ENCODE measurements around the gene PPP1CA. TPM values are rescaled to one million over a fixed set of nuclear protein-coding genes. Genes with fewer than 3 reads are reported as not detected.

PPP1CA gene
- total and polyA plus RNA-seq, 7 donors: 72.6 to 191 (median 108) TPM

- Histone ChIP-seq H3K4me1 (peaks cover 32% of the 10 kb centered on the region), H3K27me3 (ENCODE audit: insufficient read depth in 3 of 3, low read length in 2 of 3) (no peaks in the 10 kb centered on the region), H3K9me3 (no peaks in the 10 kb centered on the region), H3K36me3 (ENCODE audit: insufficient read depth in 1 of 2, low read depth in 1 of 2) (no peaks in the 10 kb centered on the region), H3K27ac (no peak overlapping the region), H3K4me3 (no peak overlapping the region)
- ATAC-seq (no peak), DNase-seq (no peak)
- intact Hi-C loops (cut with DNase I): no loop called here
- 87 to 94% (median 93%) methylated on average over 4 of the region's 4 CpGs for WGBS, 3 donors
- TF ChIP-seq, protein P1, sequence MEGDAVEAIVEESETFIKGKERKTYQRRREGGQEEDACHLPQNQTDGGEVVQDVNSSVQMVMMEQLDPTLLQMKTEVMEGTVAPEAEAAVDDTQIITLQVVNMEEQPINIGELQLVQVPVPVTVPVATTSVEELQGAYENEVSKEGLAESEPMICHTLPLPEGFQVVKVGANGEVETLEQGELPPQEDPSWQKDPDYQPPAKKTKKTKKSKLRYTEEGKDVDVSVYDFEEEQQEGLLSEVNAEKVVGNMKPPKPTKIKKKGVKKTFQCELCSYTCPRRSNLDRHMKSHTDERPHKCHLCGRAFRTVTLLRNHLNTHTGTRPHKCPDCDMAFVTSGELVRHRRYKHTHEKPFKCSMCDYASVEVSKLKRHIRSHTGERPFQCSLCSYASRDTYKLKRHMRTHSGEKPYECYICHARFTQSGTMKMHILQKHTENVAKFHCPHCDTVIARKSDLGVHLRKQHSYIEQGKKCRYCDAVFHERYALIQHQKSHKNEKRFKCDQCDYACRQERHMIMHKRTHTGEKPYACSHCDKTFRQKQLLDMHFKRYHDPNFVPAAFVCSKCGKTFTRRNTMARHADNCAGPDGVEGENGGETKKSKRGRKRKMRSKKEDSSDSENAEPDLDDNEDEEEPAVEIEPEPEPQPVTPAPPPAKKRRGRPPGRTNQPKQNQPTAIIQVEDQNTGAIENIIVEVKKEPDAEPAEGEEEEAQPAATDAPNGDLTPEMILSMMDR (IDR thresholded peaks at IDR 0.05): no peak
These were observed 51.7 kb downstream of the PPP1CA start for GRCh38 chr11:67349928-67350465.

- ATAC-seq (no peak), DNase-seq (no peak)
- Histone ChIP-seq H3K36me3 (ENCODE audit: insufficient read depth in 1 of 2, low read depth in 1 of 2) (no peaks in the 10 kb centered on the region), H3K9me3 (no peaks in the 10 kb centered on the region), H3K4me3 (no peak overlapping the region), H3K4me1 (peaks cover 27% of the 10 kb centered on the region), H3K27ac (no peak overlapping the region), H3K27me3 (ENCODE audit: insufficient read depth in 3 of 3, low read length in 2 of 3) (no peaks in the 10 kb centered on the region)
- WGBS, 3 donors: 76 to 85% (median 81%) methylated on average over 2 of the region's 2 CpGs
- intact Hi-C loops (cut with DNase I): no loop called here
- TF ChIP-seq, protein P1 (IDR thresholded peaks at IDR 0.05): no peak
These were observed 52.2 kb downstream of the PPP1CA start for GRCh38 chr11:67349457-67349856.

GRCh38 chr11:67349036-67349435, 52.6 kb downstream of the PPP1CA start:
- H3K36me3 ChIP-seq (ENCODE audit: insufficient read depth in 1 of 2, low read depth in 1 of 2): no peaks in the 10 kb centered on the region
- H3K4me3 ChIP-seq: no peak overlapping the region
- H3K27me3 ChIP-seq (ENCODE audit: insufficient read depth in 3 of 3, low read length in 2 of 3): no peaks in the 10 kb centered on the region
- TF ChIP-seq, protein P1 (IDR thresholded peaks at IDR 0.05): no peak
- no peak for ATAC-seq
- DNase-seq: no peak
- intact Hi-C loops (cut with DNase I): no loop called here
- no peaks in the 10 kb centered on the region for H3K9me3 ChIP-seq
- 68 to 77% (median 75%) methylated on average over 5 of the region's 5 CpGs for WGBS, 3 donors
- H3K27ac ChIP-seq: no peak overlapping the region
- H3K4me1 ChIP-seq: peaks cover 23% of the 10 kb centered on the region

Other genes starting within 250 kb of the PPP1CA start
- 10 to 100 TPM; 41.7 to 46.8 (median 46.1) TPM for gene GRK2, start 135.4 kb downstream of the PPP1CA start, total RNA-seq
- gene GRK2, start 135.4 kb downstream of the PPP1CA start, polyA plus RNA-seq: 10 to 100 TPM; 37.3 to 56.8 (median 46.2) TPM
- 1 to 10 TPM; 4.1 to 8.6 (median 7.8) TPM for gene ANKRD13D, start 112.6 kb downstream of the PPP1CA start, total RNA-seq
- gene ANKRD13D, start 112.6 kb downstream of the PPP1CA start, polyA plus RNA-seq: 1 to 10 TPM; 4.6 to 7.0 (median 5.9) TPM
- gene SSH3, start 98.3 kb downstream of the PPP1CA start, total RNA-seq: 10 to 100 TPM in 1 of 4 donors, 1 to 10 TPM in 3; 3.7 to 10.1 (median 6.9) TPM
- 1 to 10 TPM; 3.0 to 5.0 (median 4.2) TPM for gene SSH3, start 98.3 kb downstream of the PPP1CA start, polyA plus RNA-seq
- gene POLD4, start 48.3 kb downstream of the PPP1CA start, total RNA-seq: 10 to 100 TPM; 31.8 to 89.8 (median 56.1) TPM
- gene POLD4, start 48.3 kb downstream of the PPP1CA start, polyA plus RNA-seq: 10 to 100 TPM; 72.6 to 74.9 (median 73.3) TPM
- gene CLCF1, start 28.3 kb downstream of the PPP1CA start, total RNA-seq: 1 to 10 TPM in 1 of 4 donors, under 1 TPM in 3; 0.44 to 1.5 (median 0.82) TPM
- 1 to 10 TPM in 1 of 3 donors, under 1 TPM in 2; 0.47 to 6.5 (median 0.62) TPM for gene CLCF1, start 28.3 kb downstream of the PPP1CA start, polyA plus RNA-seq
- 1 to 10 TPM; 1.8 to 6.7 (median 5.8) TPM for gene RAD9A, start 9.9 kb downstream of the PPP1CA start, total RNA-seq
- 10 to 100 TPM in 2 of 3 donors, 1 to 10 TPM in 1; 7.1 to 12.3 (median 10.1) TPM for gene RAD9A, start 9.9 kb downstream of the PPP1CA start, polyA plus RNA-seq
- 1 to 10 TPM in 3 of 4 donors, under 1 TPM in 1; 0.65 to 1.6 (median 1.2) TPM for gene TBC1D10C, start 2.2 kb upstream of the PPP1CA start, total RNA-seq
- gene TBC1D10C, start 2.2 kb upstream of the PPP1CA start, polyA plus RNA-seq: under 1 TPM; 0.25 to 0.52 (median 0.34) TPM
- gene CARNS1, start 13.8 kb upstream of the PPP1CA start, total RNA-seq: 10 to 100 TPM in 2 of 4 donors, 1 to 10 TPM in 2; 7.0 to 27.5 (median 10.0) TPM
- gene CARNS1, start 13.8 kb upstream of the PPP1CA start, polyA plus RNA-seq: 1 to 10 TPM; 2.1 to 5.9 (median 4.2) TPM
- gene RPS6KB2, start 26.6 kb upstream of the PPP1CA start, total RNA-seq: 10 to 100 TPM; 23.1 to 34.3 (median 26.8) TPM
- 10 to 100 TPM; 25.6 to 64.6 (median 33.1) TPM for gene RPS6KB2, start 26.6 kb upstream of the PPP1CA start, polyA plus RNA-seq
- 1 to 10 TPM in 3 of 4 donors, under 1 TPM in 1; 0.89 to 1.4 (median 1.0) TPM for gene PTPRCAP, start 35.8 kb upstream of the PPP1CA start, total RNA-seq
- 1 to 10 TPM in 1 of 3 donors, under 1 TPM in 2; 0.25 to 1.3 (median 0.65) TPM for gene PTPRCAP, start 35.8 kb upstream of the PPP1CA start, polyA plus RNA-seq
- 10 to 100 TPM in 3 of 4 donors, 1 to 10 TPM in 1; 8.7 to 13.1 (median 11.5) TPM for gene CORO1B, start 41.6 kb upstream of the PPP1CA start, total RNA-seq
- 10 to 100 TPM; 10.6 to 18.1 (median 16.7) TPM for gene CORO1B, start 41.6 kb upstream of the PPP1CA start, polyA plus RNA-seq
- under 1 TPM in 1 of 4 donors, not detected in 3; 0.19 TPM for gene GPR152, start 50.9 kb upstream of the PPP1CA start, total RNA-seq
- gene GPR152, start 50.9 kb upstream of the PPP1CA start, polyA plus RNA-seq: not detected
- gene CABP4, start 53.5 kb upstream of the PPP1CA start, total RNA-seq: 1 to 10 TPM in 3 of 4 donors, under 1 TPM in 1; 0.93 to 1.9 (median 1.5) TPM
- gene CABP4, start 53.5 kb upstream of the PPP1CA start, polyA plus RNA-seq: under 1 TPM; 0.35 to 0.89 (median 0.61) TPM
- gene TMEM134, start 67.4 kb upstream of the PPP1CA start, total RNA-seq: 10 to 100 TPM; 57.1 to 83.2 (median 66.2) TPM
- 100 to 1,000 TPM in 1 of 3 donors, 10 to 100 TPM in 2; 81.7 to 121 (median 87.8) TPM for gene TMEM134, start 67.4 kb upstream of the PPP1CA start, polyA plus RNA-seq
- 10 to 100 TPM; 25.3 to 42.7 (median 29.9) TPM for gene AIP, start 81.2 kb upstream of the PPP1CA start, total RNA-seq
- 10 to 100 TPM; 57.4 to 71.5 (median 57.7) TPM for gene AIP, start 81.2 kb upstream of the PPP1CA start, polyA plus RNA-seq
- 10 to 100 TPM in 2 of 4 donors, 1 to 10 TPM in 2; 6.7 to 16.1 (median 9.6) TPM for gene PITPNM1, start 103.5 kb upstream of the PPP1CA start, total RNA-seq
- gene PITPNM1, start 103.5 kb upstream of the PPP1CA start, polyA plus RNA-seq: 10 to 100 TPM in 1 of 3 donors, 1 to 10 TPM in 2; 2.3 to 11.3 (median 5.1) TPM
- 10 to 100 TPM; 16.3 to 18.5 (median 18.1) TPM for gene CDK2AP2, start 106.3 kb upstream of the PPP1CA start, total RNA-seq
- gene CDK2AP2, start 106.3 kb upstream of the PPP1CA start, polyA plus RNA-seq: 10 to 100 TPM; 31.9 to 72.3 (median 48.0) TPM
- not detected for gene CABP2, start 121.6 kb upstream of the PPP1CA start, total RNA-seq
- not detected for gene CABP2, start 121.6 kb upstream of the PPP1CA start, polyA plus RNA-seq
- 100 to 1,000 TPM; 224 to 364 (median 274) TPM for gene GSTP1, start 182.0 kb upstream of the PPP1CA start, total RNA-seq
- gene GSTP1, start 182.0 kb upstream of the PPP1CA start, polyA plus RNA-seq: 100 to 1,000 TPM; 279 to 410 (median 383) TPM
- 100 to 1,000 TPM; 250 to 413 (median 364) TPM for gene NDUFV1, start 205.1 kb upstream of the PPP1CA start, total RNA-seq
- gene NDUFV1, start 205.1 kb upstream of the PPP1CA start, polyA plus RNA-seq: 100 to 1,000 TPM; 248 to 340 (median 287) TPM
- gene NUDT8, start 228.1 kb upstream of the PPP1CA start, total RNA-seq: 10 to 100 TPM; 19.0 to 37.0 (median 31.8) TPM
- gene NUDT8, start 228.1 kb upstream of the PPP1CA start, polyA plus RNA-seq: 10 to 100 TPM; 28.5 to 52.2 (median 48.9) TPM
- not detected for gene TBX10, start 237.9 kb upstream of the PPP1CA start, total RNA-seq
- under 1 TPM in 1 of 3 donors, not detected in 2; 0.01 TPM for gene TBX10, start 237.9 kb upstream of the PPP1CA start, polyA plus RNA-seq
- not detected for gene ACY3, start 248.9 kb upstream of the PPP1CA start, total RNA-seq
- gene ACY3, start 248.9 kb upstream of the PPP1CA start, polyA plus RNA-seq: under 1 TPM in 1 of 3 donors, not detected in 2; 0.04 TPM